Measurements from ENCODE around the gene KIAA1217.

The KIAA1217 gene

DNA sequence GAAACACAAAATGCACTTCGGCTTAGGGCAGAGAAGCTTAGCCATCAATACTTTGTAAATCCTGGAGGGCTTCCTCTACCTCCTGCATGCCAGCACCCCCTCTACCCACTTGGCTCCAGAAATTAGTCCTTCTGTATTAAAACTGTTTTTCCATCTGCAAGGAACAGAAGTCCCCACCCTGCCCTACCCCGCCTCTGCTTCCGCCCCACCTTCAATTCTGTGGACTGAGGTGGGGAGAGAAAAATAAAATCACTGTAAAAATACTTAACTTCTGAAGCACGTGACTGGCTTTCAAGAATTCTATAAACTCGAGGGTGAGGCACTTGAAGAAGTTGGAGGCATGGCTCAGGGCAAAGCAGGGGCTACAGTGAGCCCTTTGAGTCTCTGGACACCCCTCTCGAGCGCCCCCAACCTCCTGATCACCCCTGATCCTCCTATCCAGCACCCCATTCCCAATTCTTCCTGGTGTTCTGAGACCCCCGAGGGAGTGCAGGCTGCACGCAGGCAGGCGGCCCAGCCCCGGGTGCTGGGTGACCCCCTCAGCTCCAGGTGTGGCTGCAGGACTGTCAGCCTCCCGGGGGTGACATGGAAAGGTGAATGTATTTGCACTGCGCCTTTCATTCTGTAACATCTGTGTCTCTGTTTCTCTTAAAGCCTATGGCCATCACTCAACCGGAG, 7.3 kb upstream of the KIAA1217 start:
- TF ChIP-seq, protein P1, sequence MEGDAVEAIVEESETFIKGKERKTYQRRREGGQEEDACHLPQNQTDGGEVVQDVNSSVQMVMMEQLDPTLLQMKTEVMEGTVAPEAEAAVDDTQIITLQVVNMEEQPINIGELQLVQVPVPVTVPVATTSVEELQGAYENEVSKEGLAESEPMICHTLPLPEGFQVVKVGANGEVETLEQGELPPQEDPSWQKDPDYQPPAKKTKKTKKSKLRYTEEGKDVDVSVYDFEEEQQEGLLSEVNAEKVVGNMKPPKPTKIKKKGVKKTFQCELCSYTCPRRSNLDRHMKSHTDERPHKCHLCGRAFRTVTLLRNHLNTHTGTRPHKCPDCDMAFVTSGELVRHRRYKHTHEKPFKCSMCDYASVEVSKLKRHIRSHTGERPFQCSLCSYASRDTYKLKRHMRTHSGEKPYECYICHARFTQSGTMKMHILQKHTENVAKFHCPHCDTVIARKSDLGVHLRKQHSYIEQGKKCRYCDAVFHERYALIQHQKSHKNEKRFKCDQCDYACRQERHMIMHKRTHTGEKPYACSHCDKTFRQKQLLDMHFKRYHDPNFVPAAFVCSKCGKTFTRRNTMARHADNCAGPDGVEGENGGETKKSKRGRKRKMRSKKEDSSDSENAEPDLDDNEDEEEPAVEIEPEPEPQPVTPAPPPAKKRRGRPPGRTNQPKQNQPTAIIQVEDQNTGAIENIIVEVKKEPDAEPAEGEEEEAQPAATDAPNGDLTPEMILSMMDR (conservative IDR thresholded peaks at IDR 0.05), result no peak
- TF ChIP-seq ZFX (IDR thresholded peaks at IDR 0.05), result no peak
- H3K27ac ChIP-seq, result no peak overlapping the region

DNA sequence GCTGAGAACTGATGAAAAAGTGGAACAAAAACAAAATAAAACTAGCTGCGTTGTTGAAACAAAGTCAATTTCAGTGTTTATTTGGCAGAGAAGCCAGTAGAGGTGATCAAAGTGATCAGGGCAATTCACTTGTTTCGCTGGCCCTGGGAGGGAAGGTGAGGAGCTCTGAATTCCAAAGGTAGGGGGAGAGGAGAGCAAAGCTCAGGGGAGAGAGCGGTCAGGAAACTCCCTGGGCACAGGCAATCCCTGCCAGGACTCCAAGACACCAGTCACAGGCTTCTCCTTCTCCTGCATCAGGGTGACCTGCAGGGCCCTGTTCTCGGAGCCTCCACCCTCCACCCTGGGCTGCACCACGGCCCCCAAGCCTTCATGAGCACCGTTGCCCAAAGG, 6.8 kb upstream of the KIAA1217 start:
- no peak for TF ChIP-seq ZFX (IDR thresholded peaks at IDR 0.05)
- TF ChIP-seq, protein P1 (conservative IDR thresholded peaks at IDR 0.05), result no peak
- H3K27ac ChIP-seq, result no peak overlapping the region

DNA sequence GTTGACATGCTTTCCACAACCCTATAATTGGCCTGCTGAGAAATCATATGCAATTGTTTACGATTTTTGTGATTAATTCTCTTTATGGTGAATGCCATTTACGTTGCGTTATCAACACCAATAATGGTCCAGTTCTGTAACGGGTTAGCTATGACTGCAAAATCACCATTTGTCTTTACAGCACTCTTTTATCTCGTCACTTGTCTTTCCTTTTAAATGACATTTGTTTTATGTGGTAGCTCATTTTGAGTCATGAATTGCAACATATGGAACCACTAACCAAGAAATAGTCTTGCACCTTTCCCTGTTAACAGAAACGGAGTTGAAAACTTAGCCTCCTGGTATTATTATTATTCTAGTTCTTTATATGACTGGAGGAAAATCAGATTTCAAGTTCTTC, 3.1 kb upstream of the KIAA1217 start:
- TF ChIP-seq, protein P1 (conservative IDR thresholded peaks at IDR 0.05), result no peak
- TF ChIP-seq ZFX (IDR thresholded peaks at IDR 0.05), result no peak
- no peak overlapping the region for H3K27ac ChIP-seq

DNA sequence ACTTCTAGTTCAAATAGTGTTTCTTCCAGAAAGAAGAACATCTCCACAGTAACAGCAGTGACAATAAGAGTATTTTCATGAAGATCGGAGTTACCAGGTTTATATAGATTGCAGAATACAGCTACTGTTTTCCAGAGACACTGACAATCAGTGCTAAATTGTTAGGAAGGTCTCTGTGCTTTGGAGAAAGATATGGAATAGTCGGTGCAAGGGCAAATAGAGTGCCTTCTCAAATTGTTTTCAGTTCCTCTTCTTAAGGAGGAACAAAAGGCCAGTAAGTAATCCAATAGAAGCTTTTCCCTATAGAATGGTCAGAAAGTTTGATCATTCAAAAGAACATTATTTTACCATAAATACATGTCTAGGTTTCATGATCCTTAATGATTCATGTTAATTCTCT, 2.6 kb upstream of the KIAA1217 start:
- no peak for TF ChIP-seq ZFX (IDR thresholded peaks at IDR 0.05)
- peak overlapping the region; percentile 86 for H3K27ac ChIP-seq

DNA sequence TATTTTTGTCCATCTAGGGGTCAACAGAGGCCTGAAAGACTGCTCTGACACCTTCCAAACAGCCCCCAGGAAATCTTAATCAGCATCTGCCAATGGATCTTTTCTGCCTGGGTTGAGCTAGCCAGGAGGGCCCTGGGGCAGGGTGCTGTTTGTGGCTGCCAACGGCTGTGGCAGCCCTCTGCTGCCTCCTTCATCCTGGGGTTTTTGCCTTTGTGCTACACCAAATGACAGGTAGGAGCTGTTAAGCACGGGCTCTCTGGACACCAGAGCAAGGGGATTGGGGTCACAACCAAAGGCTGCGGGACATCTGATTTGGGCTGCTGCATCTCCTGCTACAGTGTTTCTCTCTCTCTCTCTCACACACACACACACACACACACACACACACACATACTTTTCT, 2.0 kb upstream of the KIAA1217 start:
- peak overlapping the region; percentile 86 for H3K27ac ChIP-seq

DNA sequence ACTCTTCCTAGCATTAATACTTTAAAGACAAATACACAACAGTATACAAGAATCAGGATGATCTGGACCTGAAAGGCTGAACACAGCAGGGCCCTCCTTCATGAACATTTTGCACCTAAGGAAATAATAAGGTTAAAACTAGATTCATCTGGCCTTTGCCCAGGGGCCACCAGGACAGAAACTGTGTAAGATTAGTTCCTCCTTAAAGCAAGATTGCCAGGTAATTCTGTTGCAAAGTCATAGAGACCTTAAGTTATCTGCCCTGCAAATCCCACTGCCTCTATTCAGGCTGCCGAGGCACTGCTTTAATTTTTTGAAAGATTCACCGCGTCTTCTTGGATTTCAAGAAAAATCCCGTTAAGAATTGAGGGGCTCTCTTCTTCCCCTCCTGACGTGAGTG, 1.6 kb upstream of the KIAA1217 start:
- TF ChIP-seq, protein P1 (conservative IDR thresholded peaks at IDR 0.05), result no peak
- no peak; the same call in 1 of the 2 replicates for TF ChIP-seq ZFX (IDR thresholded peaks at IDR 0.05)
- peak overlapping the region; percentile 86 for H3K27ac ChIP-seq

More for the DNA sequence above, 2.0 kb upstream of the KIAA1217 start:
- TF ChIP-seq, protein P1 (conservative IDR thresholded peaks at IDR 0.05), result no peak
- TF ChIP-seq ZFX (IDR thresholded peaks at IDR 0.05), result no peak

DNA sequence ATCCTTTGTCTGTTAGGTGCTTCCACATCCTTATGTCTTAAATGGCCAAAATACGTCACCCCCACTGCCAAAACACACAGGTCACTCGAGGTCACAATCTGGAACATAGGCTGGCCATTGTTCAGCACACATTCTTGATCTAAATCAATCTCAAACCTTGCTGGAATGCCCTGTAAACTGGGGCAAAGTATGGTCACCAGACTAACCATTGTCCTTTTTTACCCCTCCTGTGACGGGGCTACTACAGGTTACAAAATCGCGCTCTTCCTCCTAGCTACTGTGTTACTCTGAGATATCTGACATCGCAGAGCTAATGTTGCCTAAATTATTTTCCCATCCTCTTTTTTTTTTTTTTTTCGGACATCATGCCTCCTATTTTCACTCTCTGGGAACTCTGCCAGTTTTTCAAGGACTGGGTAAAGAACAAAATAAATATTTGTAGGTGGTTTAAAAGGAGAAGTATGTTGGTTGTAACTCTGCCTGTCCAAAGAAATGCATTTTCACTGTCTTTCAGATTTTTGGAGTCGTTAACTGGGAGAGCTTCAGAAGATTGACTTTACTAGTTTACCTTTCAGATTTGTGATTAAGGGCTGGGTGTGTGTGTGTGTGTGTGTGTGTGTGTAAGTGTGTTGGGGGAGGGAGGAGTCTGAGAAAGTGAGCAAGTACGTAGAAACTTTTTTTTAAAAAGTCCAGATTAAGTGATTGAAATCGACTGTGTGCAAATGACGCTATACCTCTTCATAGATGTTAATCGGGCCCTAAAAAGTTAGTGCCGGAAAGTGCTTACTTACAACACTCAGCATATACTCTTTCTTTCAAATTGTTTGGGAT, 942 bp upstream of the KIAA1217 start:
- no peak; the same call in 1 of the 2 replicates for TF ChIP-seq ZFX (IDR thresholded peaks at IDR 0.05)
- TF ChIP-seq, protein P1 (conservative IDR thresholded peaks at IDR 0.05), result no peak
- peak overlapping the region; percentile 86 for H3K27ac ChIP-seq
